Astrocyte (in vitro differentiated cells and primary cell): Measurements from ENCODE around the gene PKP1. TPM values are rescaled to one million over a fixed set of nuclear protein-coding genes. Genes with fewer than 3 reads are reported as not detected.

Experiments
- DNase-seq: peaks from one replicate; pipeline ENCODE4 v3.0.0-alpha.2; 2010; ENCODE audit warnings: low read depth
- FAIRE-seq: peaks from 2 replicates; lab custom pipeline; 2011; peaks lifted over from hg19 to GRCh38; lab: Jason Lieb, UNC
- H2AFZ ChIP-seq: 2 replicates; pipeline ENCODE4 v1.6.0; 2012; ENCODE audit warnings: low read depth, low read length, inconsistent platforms
- H3K27ac ChIP-seq: 2 replicates; pipeline ENCODE4 v1.5.1; 2011; ENCODE audit warnings: low read depth, low read length, inconsistent platforms
- H3K27me3 ChIP-seq: 2 replicates; pipeline ENCODE4 v1.6.0; 2011; ENCODE audit warnings: low read length, inconsistent platforms; ENCODE audit not compliant: insufficient read depth
- H3K36me3 ChIP-seq: 2 replicates; pipeline ENCODE4 v1.5.1; 2011; ENCODE audit warnings: low read length, inconsistent platforms; ENCODE audit not compliant: insufficient read depth
- H3K4me1 ChIP-seq: 2 replicates; pipeline ENCODE4 v1.5.1; 2011; ENCODE audit warnings: low read length, inconsistent platforms; ENCODE audit not compliant: insufficient read depth
- H3K4me2 ChIP-seq: 2 replicates; pipeline ENCODE4 v1.6.0; 2012; ENCODE audit warnings: low read length, inconsistent platforms
- H3K4me3 ChIP-seq: 2 replicates; pipeline ENCODE4 v1.5.1; 2011; ENCODE audit warnings: low read depth, mild to moderate bottlenecking, low read length, inconsistent platforms; ENCODE audit not compliant: insufficient read depth
- H3K79me2 ChIP-seq: 2 replicates; pipeline ENCODE4 v1.6.0; 2012; ENCODE audit warnings: mild to moderate bottlenecking, low read length, inconsistent platforms; ENCODE audit not compliant: insufficient read depth
- H3K9ac ChIP-seq: 2 replicates; pipeline ENCODE4 v1.6.0; 2012; ENCODE audit warnings: mild to moderate bottlenecking, low read length, inconsistent platforms
- H3K9me3 ChIP-seq: 2 replicates; pipeline ENCODE4 v1.5.1; 2012; ENCODE audit warnings: low read depth, mild to moderate bottlenecking, low read length, inconsistent platforms; ENCODE audit not compliant: insufficient read depth
- H4K20me1 ChIP-seq: 2 replicates; pipeline ENCODE4 v1.6.0; 2012; ENCODE audit warnings: low read length, inconsistent platforms; ENCODE audit not compliant: insufficient read depth
- H3K27ac Mint-ChIP-seq: one replicate; pipeline ENCODE4 v1.8.0; 2021; ENCODE audit warnings: mild to moderate bottlenecking, mixed read lengths; ENCODE audit not compliant: unreplicated experiment
- H3K27me3 Mint-ChIP-seq: one replicate; pipeline ENCODE4 v1.8.0; 2021; ENCODE audit warnings: low read depth, mixed read lengths; ENCODE audit not compliant: unreplicated experiment
- H3K36me3 Mint-ChIP-seq: one replicate; pipeline ENCODE4 v1.8.0; 2021; ENCODE audit warnings: low read depth, mixed read lengths; ENCODE audit not compliant: unreplicated experiment
- H3K4me1 Mint-ChIP-seq: one replicate; pipeline ENCODE4 v1.8.0; 2021; ENCODE audit warnings: low read depth, mixed read lengths; ENCODE audit not compliant: unreplicated experiment
- H3K4me3 Mint-ChIP-seq: one replicate; pipeline ENCODE4 v1.8.0; 2021; ENCODE audit warnings: mild to moderate bottlenecking, moderate library complexity, mixed read lengths; ENCODE audit not compliant: unreplicated experiment
- H3K9me3 Mint-ChIP-seq: one replicate; pipeline ENCODE4 v1.8.0; 2021; ENCODE audit warnings: mild to moderate bottlenecking, mixed read lengths; ENCODE audit not compliant: unreplicated experiment
- CTCF ChIP-seq: IDR thresholded peaks from 2 replicates; pipeline ENCODE4 v1.5.1; 2011; ENCODE audit warnings: low read depth, mild to moderate bottlenecking, inconsistent platforms, low read length, moderate library complexity; ENCODE audit not compliant: insufficient read depth
- EZH2 ChIP-seq: IDR thresholded peaks from 2 replicates; pipeline ENCODE4 v1.6.1; 2012; ENCODE audit warnings: mild to moderate bottlenecking, low read length, inconsistent platforms; ENCODE audit not compliant: insufficient read depth
- total RNA-seq: library from RNA; stranded (reverse); gene quantifications from 2 replicates; pipeline ENCODE4 v1.2.1, GENCODE V29; 2021

Gene PKP1
- total RNA-seq, 1 donor from 2014 or later = 0.07 TPM

GRCh38 chr1:201307231-201307630 lies 23.9 kb downstream of the PKP1 start:
- DNase-seq = peak; percentile 23
- Mint-ChIP-seq H3K4me3 (no peak overlapping the region), H3K27ac (no peak overlapping the region), H3K36me3 (no peaks in the 10 kb centered on the region), H3K27me3 (peaks cover 25% of the 10 kb centered on the region), H3K4me1 (peaks cover 30% of the 10 kb centered on the region), H3K9me3 (no peaks in the 10 kb centered on the region)
- TF ChIP-seq CTCF (no peak), EZH2 (no peak)
- Histone ChIP-seq H4K20me1 (no peaks in the 10 kb centered on the region), H3K79me2 (no peaks in the 10 kb centered on the region), H2AFZ (no peak overlapping the region), H3K27me3 (peaks cover 17% of the 10 kb centered on the region), H3K9me3 (no peaks in the 10 kb centered on the region), H3K4me2 (no peak overlapping the region), H3K36me3 (no peaks in the 10 kb centered on the region), H3K9ac (no peak overlapping the region), H3K4me3 (no peak overlapping the region), H3K4me1 (peaks cover 9% of the 10 kb centered on the region), H3K27ac (no peak overlapping the region)
- no peak for FAIRE-seq

- FAIRE-seq = no peak
These were observed 24.6 kb downstream of the PKP1 start for GRCh38 chr1:201307760-201308499.

More at GRCh38 chr1:201307760-201308499, 24.6 kb downstream of the PKP1 start:
- Histone ChIP-seq H3K36me3 (no peaks in the 10 kb centered on the region), H3K27me3 (peaks cover 17% of the 10 kb centered on the region), H3K4me3 (no peak overlapping the region), H3K79me2 (no peaks in the 10 kb centered on the region), H3K27ac (no peak overlapping the region), H4K20me1 (no peaks in the 10 kb centered on the region), H3K4me1 (peaks cover 9% of the 10 kb centered on the region), H2AFZ (no peak overlapping the region), H3K9me3 (no peaks in the 10 kb centered on the region), H3K4me2 (no peak overlapping the region), H3K9ac (no peak overlapping the region)
- DNase-seq = no peak
- Mint-ChIP-seq H3K27ac (peak overlapping the region; percentile 98), H3K36me3 (no peaks in the 10 kb centered on the region), H3K4me3 (no peak overlapping the region), H3K9me3 (no peaks in the 10 kb centered on the region), H3K4me1 (peaks cover 28% of the 10 kb centered on the region), H3K27me3 (peaks cover 25% of the 10 kb centered on the region)
- TF ChIP-seq CTCF (no peak), EZH2 (no peak)
